ENCODE results near the gene CDCA4.
A peak's percentile ranks its signal among the peaks of the same experiment; 100 is the strongest.

Gene CDCA4

DNA sequence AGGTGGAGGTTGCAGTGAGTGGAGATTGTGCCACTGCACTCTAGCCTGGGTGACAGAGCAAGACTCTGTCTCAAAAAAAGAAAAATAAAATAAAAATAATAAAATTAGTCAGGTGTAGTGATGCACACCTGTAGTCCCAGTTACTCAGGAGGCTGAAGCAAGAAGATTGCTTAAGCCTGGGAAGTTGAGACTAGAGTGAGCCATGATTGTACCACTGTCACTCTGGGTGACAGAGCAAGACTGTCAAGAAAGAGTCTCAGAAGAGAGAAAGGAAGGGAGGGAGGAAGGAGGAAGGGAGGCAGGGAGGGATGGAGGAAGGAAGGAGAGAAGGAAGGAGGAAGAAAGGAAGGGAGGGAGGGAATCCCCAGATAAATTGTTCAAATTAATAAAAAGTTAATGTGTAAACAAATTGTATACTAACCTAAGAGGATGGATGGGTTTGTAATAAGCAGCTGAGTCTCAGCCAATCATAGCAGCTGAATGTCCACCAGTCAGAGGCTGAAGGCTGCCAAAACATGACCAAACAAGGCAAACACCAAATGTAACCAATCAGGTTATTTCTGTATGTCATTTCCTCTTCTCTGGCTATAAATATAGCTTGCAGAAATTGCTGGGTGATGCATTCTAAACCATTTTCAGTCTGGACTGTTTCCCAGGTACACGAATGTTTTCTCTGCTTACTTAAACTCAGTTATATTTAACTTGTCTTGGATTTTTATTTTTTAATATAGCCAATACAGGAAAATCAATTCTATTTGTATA, 6.1 kb upstream of the CDCA4 start:
- peak in 2 of 3 donors; percentile 61 to 62 for DNase-seq
- Histone ChIP-seq H3K4me3 (ENCODE audit: control insufficient read depth in 1 of 7, extremely low read depth in 1 of 7, insufficient read depth in 4 of 7, low read depth in 2 of 7, low read length in 6 of 7) (no peak overlapping the region), H3K9me3 (ENCODE audit: control extremely low read depth in 1 of 5, control insufficient read depth in 4 of 5, insufficient read depth in 2 of 5, low read depth in 1 of 5, low read length in 4 of 5) (no peaks in the 10 kb centered on the region), H3K36me3 (ENCODE audit: control insufficient read depth in 4 of 4, insufficient read depth in 4 of 4, low read length in 3 of 4) (no peaks in the 10 kb centered on the region), H3K27ac (ENCODE audit: insufficient read depth in 1 of 2, low read depth in 1 of 2, low read length in 2 of 2, poor library complexity in 1 of 2, severe bottlenecking in 2 of 2) (no peak overlapping the region), H3K4me1 (ENCODE audit: control extremely low read depth in 1 of 4, control insufficient read depth in 4 of 4, insufficient read depth in 4 of 4, low read length in 3 of 4) (peaks cover 0 to 10% (median 5%) of the 10 kb centered on the region in 4 experiments), H3K27me3 (replicated peaks in 2 of 5; ENCODE audit: control insufficient read depth in 4 of 5, insufficient read depth in 5 of 5, low read length in 4 of 5) (peaks cover 0 to 2% (median 0%) of the 10 kb centered on the region in 5 experiments)
- no CpG with 5 or more reads among the region's 1 CpG for WGBS (ENCODE audit: insufficient coverage)
- ChIA-PET POLR2A (no interaction called here), CTCF (interaction anchor here (0.9 to 1.5 kb wide), 2 partner anchors 18 to 52 kb away, joined by 3 read pairs; no protein-coding TSS in a partner anchor)

DNA sequence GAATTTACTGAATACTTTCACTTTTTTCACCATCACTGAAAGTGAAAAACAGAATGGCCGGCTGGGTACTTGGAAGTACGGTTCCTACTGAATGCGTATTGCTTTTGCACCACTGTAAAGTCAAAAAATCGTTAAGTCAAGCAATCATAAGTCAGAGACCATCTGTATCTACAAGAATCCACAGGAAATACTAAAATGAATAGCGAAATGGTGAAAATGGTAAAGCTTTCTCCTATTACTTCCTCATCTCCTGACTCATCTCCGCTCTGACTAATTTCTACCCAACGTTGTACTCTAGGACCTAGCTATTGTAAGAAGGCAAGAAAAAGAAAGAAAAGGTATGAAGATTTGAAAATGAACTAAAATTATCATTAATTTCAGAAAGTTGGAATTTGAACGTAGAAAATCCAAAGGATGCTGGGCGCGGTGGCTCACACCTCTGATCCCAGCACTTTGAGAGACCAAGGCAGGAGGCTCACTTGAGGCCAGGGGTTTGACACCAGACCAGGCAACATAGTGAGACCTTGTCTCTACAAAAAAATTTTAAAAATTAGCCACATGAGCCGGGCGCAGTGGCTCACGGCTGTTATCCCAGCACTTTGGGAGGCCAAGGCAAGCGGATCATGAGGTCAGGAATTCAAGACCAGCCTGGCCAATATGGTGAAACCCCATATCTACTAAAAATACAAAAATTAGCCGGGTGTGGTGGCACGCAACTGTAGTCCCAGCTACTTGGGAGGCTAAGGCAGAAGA, 5.3 kb upstream of the CDCA4 start:
- ChIA-PET CTCF (no interaction called here), POLR2A (interaction anchor here (0.6 kb wide), 1 partner anchor 41 kb away, joined by 3 read pairs; the partner anchor contains the start of gene CLBA1)

DNA sequence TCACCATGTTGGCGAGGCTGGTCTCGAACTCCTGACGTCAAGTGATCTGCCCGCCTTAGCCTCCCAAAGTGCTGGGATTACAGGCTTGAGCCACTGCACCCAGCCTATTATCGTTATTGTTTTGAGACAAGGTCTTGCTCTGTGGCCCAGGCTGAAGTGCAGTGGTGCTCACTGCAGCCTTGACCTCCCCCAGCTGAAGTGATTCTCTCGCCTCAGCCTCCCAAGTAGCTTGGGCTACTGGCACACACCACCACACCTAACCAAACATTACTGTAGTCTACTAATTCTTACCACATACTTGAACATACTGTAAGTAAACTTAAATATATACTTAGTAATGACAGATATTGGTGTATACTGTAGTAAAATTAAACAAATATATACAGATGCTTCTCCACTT, 4.5 kb upstream of the CDCA4 start:
- no peak overlapping the region for H3K27ac ChIP-seq (ENCODE audit: insufficient read depth in 1 of 2, low read depth in 1 of 2, low read length in 2 of 2, poor library complexity in 1 of 2, severe bottlenecking in 2 of 2)
- POLR2A ChIA-PET = interaction anchor here (0.6 kb wide), 1 partner anchor 40 kb away, joined by 3 read pairs; the partner anchor contains the start of gene CLBA1

More for the DNA sequence above, 5.3 kb upstream of the CDCA4 start:
- H3K27me3 ChIP-seq (replicated peaks in 2 of 5; ENCODE audit: control insufficient read depth in 4 of 5, insufficient read depth in 5 of 5, low read length in 4 of 5) = peaks cover 0 to 2% (median 0%) of the 10 kb centered on the region in 5 experiments
- no peak overlapping the region for H3K4me3 ChIP-seq (ENCODE audit: control insufficient read depth in 1 of 7, extremely low read depth in 1 of 7, insufficient read depth in 4 of 7, low read depth in 2 of 7, low read length in 6 of 7)
- peak in 2 of 3 donors; percentile 38 to 51 for DNase-seq
- 95% methylated on average over 12 of the region's 16 CpGs for WGBS (ENCODE audit: insufficient coverage)
- no peak overlapping the region for H3K27ac ChIP-seq (ENCODE audit: insufficient read depth in 1 of 2, low read depth in 1 of 2, low read length in 2 of 2, poor library complexity in 1 of 2, severe bottlenecking in 2 of 2)
- H3K4me1 ChIP-seq (ENCODE audit: control extremely low read depth in 1 of 4, control insufficient read depth in 4 of 4, insufficient read depth in 4 of 4, low read length in 3 of 4) = peaks cover 0 to 17% (median 12%) of the 10 kb centered on the region in 4 experiments
- no peaks in the 10 kb centered on the region for H3K9me3 ChIP-seq (ENCODE audit: control extremely low read depth in 1 of 5, control insufficient read depth in 4 of 5, insufficient read depth in 2 of 5, low read depth in 1 of 5, low read length in 4 of 5)
- no peaks in the 10 kb centered on the region for H3K36me3 ChIP-seq (ENCODE audit: control insufficient read depth in 4 of 4, insufficient read depth in 4 of 4, low read length in 3 of 4)

DNA sequence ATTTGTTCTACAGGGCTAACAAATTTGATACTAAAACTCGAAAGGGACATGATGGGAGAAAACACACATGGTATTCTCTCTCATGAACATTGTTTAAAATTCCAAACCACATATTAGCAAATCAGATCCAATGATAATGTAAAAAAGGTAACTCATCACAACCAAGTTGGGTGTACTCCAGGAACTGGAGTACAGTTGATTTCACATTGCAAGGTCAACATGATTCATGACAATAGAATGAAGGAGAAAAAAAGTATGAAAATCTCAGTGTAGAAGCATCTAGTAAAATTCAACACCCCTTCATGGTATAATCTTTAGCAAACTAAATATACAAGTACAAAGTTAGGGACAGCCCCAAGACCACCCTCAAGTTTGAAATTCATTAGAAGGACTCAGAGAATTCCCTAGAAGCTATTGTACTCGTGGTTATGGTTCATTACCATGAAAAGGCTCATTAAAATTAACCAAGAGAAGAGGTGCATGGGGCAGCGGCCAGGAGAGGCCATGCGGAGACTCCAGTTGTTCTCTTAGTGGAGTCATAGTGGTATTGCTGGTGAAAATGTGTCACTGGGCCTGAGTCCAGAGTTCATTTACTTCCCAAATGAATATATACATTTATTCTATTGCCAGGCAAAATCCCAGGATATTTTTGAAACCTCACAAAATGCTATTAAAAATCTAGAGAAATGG, 3.1 kb upstream of the CDCA4 start:
- Histone ChIP-seq H3K4me3 (ENCODE audit: control insufficient read depth in 1 of 7, extremely low read depth in 1 of 7, insufficient read depth in 4 of 7, low read depth in 2 of 7, low read length in 6 of 7) (no peak overlapping the region), H3K36me3 (ENCODE audit: control insufficient read depth in 4 of 4, insufficient read depth in 4 of 4, low read length in 3 of 4) (peaks cover 0 to 5% (median 0%) of the 10 kb centered on the region in 4 experiments), H3K27me3 (replicated peaks in 2 of 5; ENCODE audit: control insufficient read depth in 4 of 5, insufficient read depth in 5 of 5, low read length in 4 of 5) (peaks cover 0 to 2% (median 0%) of the 10 kb centered on the region in 5 experiments), H3K4me1 (ENCODE audit: control extremely low read depth in 1 of 4, control insufficient read depth in 4 of 4, insufficient read depth in 4 of 4, low read length in 3 of 4) (peaks cover 7 to 30% (median 27%) of the 10 kb centered on the region in 4 experiments), H3K9me3 (ENCODE audit: control extremely low read depth in 1 of 5, control insufficient read depth in 4 of 5, insufficient read depth in 2 of 5, low read depth in 1 of 5, low read length in 4 of 5) (no peaks in the 10 kb centered on the region), H3K27ac (ENCODE audit: insufficient read depth in 1 of 2, low read depth in 1 of 2, low read length in 2 of 2, poor library complexity in 1 of 2, severe bottlenecking in 2 of 2) (no peak overlapping the region)
- WGBS (ENCODE audit: insufficient coverage) = 100% methylated on average over 1 of the region's 4 CpGs
- CTCF ChIA-PET = no interaction called here
- DNase-seq = no peak
- POLR2A ChIA-PET = no interaction called here

More for the DNA sequence above, 4.5 kb upstream of the CDCA4 start:
- peaks cover 0 to 2% (median 0%) of the 10 kb centered on the region in 5 experiments for H3K27me3 ChIP-seq (replicated peaks in 2 of 5; ENCODE audit: control insufficient read depth in 4 of 5, insufficient read depth in 5 of 5, low read length in 4 of 5)
- no peak for DNase-seq
- no peak overlapping the region for H3K4me3 ChIP-seq (ENCODE audit: control insufficient read depth in 1 of 7, extremely low read depth in 1 of 7, insufficient read depth in 4 of 7, low read depth in 2 of 7, low read length in 6 of 7)
- H3K36me3 ChIP-seq (ENCODE audit: control insufficient read depth in 4 of 4, insufficient read depth in 4 of 4, low read length in 3 of 4) = no peaks in the 10 kb centered on the region
- 99% methylated on average over 5 of the region's 6 CpGs for WGBS (ENCODE audit: insufficient coverage)
- no peaks in the 10 kb centered on the region for H3K9me3 ChIP-seq (ENCODE audit: control extremely low read depth in 1 of 5, control insufficient read depth in 4 of 5, insufficient read depth in 2 of 5, low read depth in 1 of 5, low read length in 4 of 5)
- peaks cover 0 to 17% (median 12%) of the 10 kb centered on the region in 4 experiments for H3K4me1 ChIP-seq (ENCODE audit: control extremely low read depth in 1 of 4, control insufficient read depth in 4 of 4, insufficient read depth in 4 of 4, low read length in 3 of 4)
- CTCF ChIA-PET = no interaction called here

DNA sequence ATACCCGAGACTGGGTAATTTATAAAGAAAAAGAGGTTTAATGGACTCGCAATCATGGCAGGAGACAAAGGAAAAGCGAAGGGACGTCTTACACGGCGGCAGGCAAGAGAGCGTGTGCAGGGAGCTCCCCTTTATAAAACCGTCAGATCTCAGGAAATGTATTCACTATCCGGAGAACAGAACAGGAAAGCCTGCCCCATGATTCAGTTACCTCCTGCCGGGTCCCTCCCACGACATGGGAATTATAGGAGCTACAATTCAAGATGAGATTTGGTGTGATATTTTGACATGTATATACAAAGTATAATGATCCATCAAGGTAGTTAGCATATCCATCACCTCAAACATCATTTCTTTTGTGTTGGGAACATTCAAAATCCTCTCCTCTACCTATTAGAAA, 2.3 kb upstream of the CDCA4 start:
- H3K36me3 ChIP-seq (ENCODE audit: control insufficient read depth in 4 of 4, insufficient read depth in 4 of 4, low read length in 3 of 4) = peaks cover 0 to 10% (median 2%) of the 10 kb centered on the region in 4 experiments
- no peak overlapping the region for H3K4me3 ChIP-seq (ENCODE audit: control insufficient read depth in 1 of 7, extremely low read depth in 1 of 7, insufficient read depth in 4 of 7, low read depth in 2 of 7, low read length in 6 of 7)
- ChIA-PET POLR2A (no interaction called here), CTCF (interaction anchor here (0.8 kb wide), 1 partner anchor 64 kb away, joined by 3 read pairs; no protein-coding TSS in a partner anchor)
- H3K27me3 ChIP-seq (replicated peaks in 2 of 5; ENCODE audit: control insufficient read depth in 4 of 5, insufficient read depth in 5 of 5, low read length in 4 of 5) = no peaks in the 10 kb centered on the region
- peaks cover 7 to 37% (median 30%) of the 10 kb centered on the region in 4 experiments for H3K4me1 ChIP-seq (ENCODE audit: control extremely low read depth in 1 of 4, control insufficient read depth in 4 of 4, insufficient read depth in 4 of 4, low read length in 3 of 4)
- 91% methylated on average over 6 of the region's 11 CpGs for WGBS (ENCODE audit: insufficient coverage)
- no peak overlapping the region for H3K27ac ChIP-seq (ENCODE audit: insufficient read depth in 1 of 2, low read depth in 1 of 2, low read length in 2 of 2, poor library complexity in 1 of 2, severe bottlenecking in 2 of 2)
- H3K9me3 ChIP-seq (ENCODE audit: control extremely low read depth in 1 of 5, control insufficient read depth in 4 of 5, insufficient read depth in 2 of 5, low read depth in 1 of 5, low read length in 4 of 5) = no peaks in the 10 kb centered on the region
- DNase-seq = no peak

DNA sequence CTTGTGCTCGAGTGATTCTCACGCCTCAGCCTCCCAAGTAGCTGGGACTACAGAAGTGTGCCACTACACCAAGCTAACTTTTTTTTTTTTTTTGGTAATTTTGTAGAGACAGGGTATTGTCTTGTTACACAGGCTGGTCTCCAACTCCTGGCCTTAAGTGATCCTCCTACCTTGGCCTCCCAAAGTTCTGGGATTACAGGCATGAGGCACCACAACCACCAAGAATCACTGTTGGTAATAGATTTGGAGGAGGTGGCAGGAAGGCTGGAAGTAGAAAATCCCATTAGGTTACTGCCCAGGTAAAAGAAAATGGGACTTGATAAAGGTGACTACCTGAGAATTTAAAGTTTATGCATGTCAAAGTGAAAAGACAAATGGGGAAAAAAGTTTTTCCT, 1.4 kb upstream of the CDCA4 start:
- Histone ChIP-seq H3K4me3 (ENCODE audit: control insufficient read depth in 1 of 7, extremely low read depth in 1 of 7, insufficient read depth in 4 of 7, low read depth in 2 of 7, low read length in 6 of 7) (peak overlapping the region in 5 of 7 experiments; percentile 61 to 81 (median 80)), H3K36me3 (ENCODE audit: control insufficient read depth in 4 of 4, insufficient read depth in 4 of 4, low read length in 3 of 4) (peaks cover 0 to 14% (median 3%) of the 10 kb centered on the region in 4 experiments), H3K27ac (ENCODE audit: insufficient read depth in 1 of 2, low read depth in 1 of 2, low read length in 2 of 2, poor library complexity in 1 of 2, severe bottlenecking in 2 of 2) (peak overlapping the region in 1 of 2 experiments; percentile 81), H3K27me3 (replicated peaks in 2 of 5; ENCODE audit: control insufficient read depth in 4 of 5, insufficient read depth in 5 of 5, low read length in 4 of 5) (no peaks in the 10 kb centered on the region), H3K9me3 (ENCODE audit: control extremely low read depth in 1 of 5, control insufficient read depth in 4 of 5, insufficient read depth in 2 of 5, low read depth in 1 of 5, low read length in 4 of 5) (no peaks in the 10 kb centered on the region), H3K4me1 (ENCODE audit: control extremely low read depth in 1 of 4, control insufficient read depth in 4 of 4, insufficient read depth in 4 of 4, low read length in 3 of 4) (peaks cover 7 to 40% (median 31%) of the 10 kb centered on the region in 4 experiments)
- no CpG with 5 or more reads among the region's 2 CpGs for WGBS (ENCODE audit: insufficient coverage)
- ChIA-PET POLR2A (no interaction called here), CTCF (interaction anchor here (0.8 kb wide), 1 partner anchor 65 kb away, joined by 3 read pairs; no protein-coding TSS in a partner anchor)
- no peak for DNase-seq
